Activated B cell treated with CpG ODN at 0.5 μM for 24 hours (primary cell): ENCODE results near the gene EVI5. TPM values are rescaled to one million over a fixed set of nuclear protein-coding genes. Genes with fewer than 3 reads are reported as not detected.

Source experiments
- ATAC-seq: fragments of 200-7000 bp; cut with Tn5 transposase; one replicate; pipeline ENCODE4 v1.10.0; 2021; ENCODE audit warnings: low read depth, mild to moderate bottlenecking, moderate library complexity
- CTCF ChIA-PET: fragments of 350-600 bp; sonication (Branson Sonifier 250); formaldehyde crosslinking; loops from one replicate; lab custom pipeline; 2021; ENCODE audit warnings: antibody characterized with exemption; lab: Charles Lee
- POLR2A ChIA-PET: fragments of 350-600 bp; sonication (Branson Sonifier 250); formaldehyde crosslinking; loops from one replicate; lab custom pipeline; 2021; ENCODE audit warnings: antibody characterized with exemption; lab: Charles Lee
- DNase-seq: peaks from one replicate; pipeline ENCODE4 v3.0.0; 2022
- H3K27ac Mint-ChIP-seq: one replicate; pipeline ENCODE4 v1.8.0; 2020; ENCODE audit warnings: mixed read lengths
- H3K27me3 Mint-ChIP-seq: one replicate; pipeline ENCODE4 v1.8.0; 2021; ENCODE audit warnings: mixed read lengths
- H3K36me3 Mint-ChIP-seq: one replicate; pipeline ENCODE4 v1.8.0; 2021; ENCODE audit warnings: low read depth, mixed read lengths
- H3K4me1 Mint-ChIP-seq: one replicate; pipeline ENCODE4 v1.8.0; 2021; ENCODE audit warnings: mixed read lengths
- H3K4me3 Mint-ChIP-seq: one replicate; pipeline ENCODE4 v1.8.0; 2020; ENCODE audit warnings: mild to moderate bottlenecking, mixed read lengths
- H3K9me3 Mint-ChIP-seq: one replicate; pipeline ENCODE4 v1.8.0; 2020; ENCODE audit warnings: mixed read lengths
- intact Hi-C: fragments of 100-400 bp; cut with micrococcal nuclease; formaldehyde crosslinking; loops from one replicate; pipeline ENCODE4 v1.15.1; 2024
- total RNA-seq: library from RNA; stranded (reverse); gene quantifications from 2 replicates; pipeline ENCODE4 v1.2.3, GENCODE V29; 2022
- TF ChIP-seq, protein P1 (sequence below): fragments of 200-600 bp; IDR thresholded peaks from one replicate; pipeline ENCODE4 v1.8.0; 2022; ENCODE audit warnings: antibody characterized with exemption, mild to moderate bottlenecking

EVI5 gene
- total RNA-seq, 1 donor from 2014 or later = 27.4 TPM

DNA sequence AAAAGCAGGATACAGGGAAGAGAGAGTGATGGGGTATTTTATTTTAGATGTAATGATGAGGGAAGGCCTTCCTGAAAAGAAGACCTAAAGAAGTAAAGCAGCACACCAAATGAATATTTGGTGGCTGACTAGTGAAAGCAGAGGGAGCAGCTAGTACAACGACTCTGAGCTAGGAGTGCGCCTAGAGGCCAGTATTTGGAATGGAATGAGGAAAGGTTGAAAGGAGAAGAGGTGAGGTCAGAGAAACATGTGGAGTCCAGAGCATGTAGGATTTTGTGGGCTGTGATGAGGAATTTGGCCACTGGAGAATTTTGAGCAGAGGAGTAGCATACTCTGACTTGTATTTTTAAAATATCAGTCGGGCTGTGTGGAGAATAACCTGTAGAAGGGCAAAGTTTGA lies 35.1 kb upstream of the EVI5 start:
- Mint-ChIP-seq H3K27ac (no peak overlapping the region), H3K4me1 (peaks cover 2% of the 10 kb centered on the region), H3K27me3 (peaks cover 1% of the 10 kb centered on the region), H3K4me3 (no peak overlapping the region), H3K9me3 (no peaks in the 10 kb centered on the region), H3K36me3 (no peaks in the 10 kb centered on the region)
- TF ChIP-seq, protein P1, sequence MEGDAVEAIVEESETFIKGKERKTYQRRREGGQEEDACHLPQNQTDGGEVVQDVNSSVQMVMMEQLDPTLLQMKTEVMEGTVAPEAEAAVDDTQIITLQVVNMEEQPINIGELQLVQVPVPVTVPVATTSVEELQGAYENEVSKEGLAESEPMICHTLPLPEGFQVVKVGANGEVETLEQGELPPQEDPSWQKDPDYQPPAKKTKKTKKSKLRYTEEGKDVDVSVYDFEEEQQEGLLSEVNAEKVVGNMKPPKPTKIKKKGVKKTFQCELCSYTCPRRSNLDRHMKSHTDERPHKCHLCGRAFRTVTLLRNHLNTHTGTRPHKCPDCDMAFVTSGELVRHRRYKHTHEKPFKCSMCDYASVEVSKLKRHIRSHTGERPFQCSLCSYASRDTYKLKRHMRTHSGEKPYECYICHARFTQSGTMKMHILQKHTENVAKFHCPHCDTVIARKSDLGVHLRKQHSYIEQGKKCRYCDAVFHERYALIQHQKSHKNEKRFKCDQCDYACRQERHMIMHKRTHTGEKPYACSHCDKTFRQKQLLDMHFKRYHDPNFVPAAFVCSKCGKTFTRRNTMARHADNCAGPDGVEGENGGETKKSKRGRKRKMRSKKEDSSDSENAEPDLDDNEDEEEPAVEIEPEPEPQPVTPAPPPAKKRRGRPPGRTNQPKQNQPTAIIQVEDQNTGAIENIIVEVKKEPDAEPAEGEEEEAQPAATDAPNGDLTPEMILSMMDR = no peak
- intact Hi-C loops = no loop called here
- ChIA-PET CTCF (interaction anchor here (1.3 to 3.2 kb wide), 3 partner anchors 29 to 510 kb away, joined by 3 to 14 read pairs (median 3); no protein-coding TSS in a partner anchor), POLR2A (interaction anchor here (1.1 kb wide), 2 partner anchors 12 to 253 kb away, joined by 3 to 7 read pairs; partner anchors contain the start of gene RPL5)
- ATAC-seq (no peak), DNase-seq (no peak)

DNA sequence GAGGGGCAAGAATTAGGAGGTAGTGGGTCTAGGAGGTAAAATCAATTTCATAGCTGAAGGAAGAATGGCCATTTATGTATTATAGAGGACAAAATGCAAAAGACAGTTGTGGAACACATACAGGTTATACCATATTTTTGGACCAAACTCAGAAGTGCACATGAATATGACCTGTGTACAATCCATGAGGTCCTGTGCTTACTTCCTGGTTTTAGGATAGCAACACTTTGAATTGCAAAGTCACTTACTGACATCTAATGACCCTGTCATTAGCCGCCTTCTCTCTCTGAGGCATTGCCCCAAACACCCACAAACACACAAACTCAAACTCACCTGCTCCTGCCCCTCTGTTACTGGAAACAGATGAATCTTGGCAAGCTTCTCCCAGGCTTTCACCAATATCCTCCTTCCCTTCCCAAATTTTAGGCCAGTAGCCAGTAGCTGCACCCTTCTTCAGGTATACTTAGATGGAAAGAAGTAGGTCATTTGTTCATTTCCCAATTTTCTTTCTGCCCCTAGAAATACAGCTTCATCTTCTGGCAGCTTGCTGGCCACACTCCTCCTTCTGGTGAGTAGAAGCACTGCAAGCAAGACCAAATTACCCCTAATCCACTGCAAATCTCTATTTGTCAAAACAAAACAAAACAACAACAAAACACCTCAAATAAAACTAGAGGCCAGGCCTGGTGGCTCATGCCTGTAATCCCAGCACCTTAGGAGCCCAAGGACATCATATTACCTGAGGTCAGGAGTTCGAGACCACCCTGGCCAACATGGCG lies 33.3 kb upstream of the EVI5 start:
- H3K27ac Mint-ChIP-seq = no peak overlapping the region
- TF ChIP-seq, protein P1 = no peak
- H3K9me3 Mint-ChIP-seq = no peaks in the 10 kb centered on the region
- POLR2A ChIA-PET = interaction anchor here (1.4 kb wide), 1 partner anchor 69 kb away, joined by 4 read pairs; no protein-coding TSS in a partner anchor
- H3K36me3 Mint-ChIP-seq = no peaks in the 10 kb centered on the region
- ATAC-seq = peak; percentile 61
- H3K27me3 Mint-ChIP-seq = peaks cover 1% of the 10 kb centered on the region
- no peak for DNase-seq
- peaks cover 2% of the 10 kb centered on the region for H3K4me1 Mint-ChIP-seq
- CTCF ChIA-PET = interaction anchor here (0.6 to 4.5 kb wide), 21 partner anchors 11 to 827 kb away, joined by 3 to 92 read pairs (median 4); partner anchors contain the start of genes EVI5 and RPL5
- intact Hi-C loops = loop anchor here (1.0 to 2.0 kb wide), 4 partner anchors 33 to 821 kb away; partner anchors contain the start of gene EVI5
- no peak overlapping the region for H3K4me3 Mint-ChIP-seq

DNA sequence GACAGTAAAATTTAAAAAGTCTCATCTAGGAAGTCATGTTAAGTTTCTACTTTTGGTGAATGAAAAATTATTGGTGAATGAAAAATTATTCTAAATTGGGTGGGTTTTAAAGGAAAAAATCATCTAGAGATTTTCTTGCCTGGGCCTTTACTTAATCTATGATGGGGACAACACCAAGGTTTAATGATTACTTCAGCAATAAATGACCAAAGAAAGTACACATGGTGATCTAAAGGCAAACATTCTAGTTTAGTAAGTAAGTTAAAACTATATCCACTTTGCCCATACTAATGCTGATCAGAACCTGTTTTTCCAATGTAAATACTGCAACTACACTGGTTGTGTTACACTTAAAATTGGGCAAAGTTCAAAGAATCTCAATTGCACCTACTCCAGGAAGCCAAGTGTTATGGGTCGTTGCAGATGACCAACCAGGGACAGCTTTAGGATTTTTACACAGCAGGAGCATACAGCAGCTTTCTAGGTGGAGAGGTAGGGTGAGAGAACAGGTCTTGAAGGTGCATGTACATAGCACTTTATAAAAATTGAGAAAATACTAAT lies 32.3 kb upstream of the EVI5 start:
- intact Hi-C loops = no loop called here
- Mint-ChIP-seq H3K27ac (no peak overlapping the region), H3K36me3 (no peaks in the 10 kb centered on the region), H3K4me1 (peaks cover 2% of the 10 kb centered on the region), H3K9me3 (no peaks in the 10 kb centered on the region), H3K27me3 (peaks cover 1% of the 10 kb centered on the region), H3K4me3 (no peak overlapping the region)
- DNase-seq (no peak), ATAC-seq (no peak)
- TF ChIP-seq, protein P1 = no peak
- ChIA-PET POLR2A (no interaction called here), CTCF (interaction anchor here (1.1 to 4.5 kb wide), 11 partner anchors 15 to 826 kb away, joined by 3 to 92 read pairs (median 5); partner anchors contain the start of genes EVI5 and RPL5)

DNA sequence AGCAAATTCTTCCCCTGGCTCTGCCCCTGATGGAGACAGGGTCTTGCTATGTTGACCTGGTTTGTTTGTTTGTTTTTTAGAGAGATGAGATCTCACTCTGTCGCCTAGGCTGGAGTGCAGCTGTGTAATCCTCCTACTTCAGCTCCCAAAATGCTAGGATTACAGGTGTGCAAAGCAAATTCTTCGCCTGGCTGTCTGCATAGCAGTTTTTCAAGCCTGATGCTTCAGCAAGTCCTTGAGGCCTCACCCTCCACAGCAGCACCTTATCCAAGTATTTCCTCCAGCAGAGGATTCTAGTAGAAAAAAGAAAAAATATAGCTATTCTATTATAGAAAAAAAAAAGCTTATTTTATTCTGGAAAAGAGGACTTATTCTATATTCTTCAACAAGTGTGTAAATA lies 31.8 kb upstream of the EVI5 start:
- Mint-ChIP-seq H3K36me3 (no peaks in the 10 kb centered on the region), H3K9me3 (no peaks in the 10 kb centered on the region), H3K27me3 (peaks cover 1% of the 10 kb centered on the region), H3K27ac (no peak overlapping the region), H3K4me3 (no peak overlapping the region), H3K4me1 (peaks cover 2% of the 10 kb centered on the region)
- ATAC-seq = no peak
- CTCF ChIA-PET = interaction anchor here (1.0 to 4.5 kb wide), 9 partner anchors 15 to 826 kb away, joined by 3 to 92 read pairs (median 4); partner anchors contain the start of genes EVI5 and RPL5
- TF ChIP-seq, protein P1 = no peak
- POLR2A ChIA-PET = interaction anchor here (1.0 kb wide), 1 partner anchor 15 kb away, joined by 3 read pairs; the partner anchor contains the start of gene RPL5
- intact Hi-C loops = no loop called here
- DNase-seq = no peak

DNA sequence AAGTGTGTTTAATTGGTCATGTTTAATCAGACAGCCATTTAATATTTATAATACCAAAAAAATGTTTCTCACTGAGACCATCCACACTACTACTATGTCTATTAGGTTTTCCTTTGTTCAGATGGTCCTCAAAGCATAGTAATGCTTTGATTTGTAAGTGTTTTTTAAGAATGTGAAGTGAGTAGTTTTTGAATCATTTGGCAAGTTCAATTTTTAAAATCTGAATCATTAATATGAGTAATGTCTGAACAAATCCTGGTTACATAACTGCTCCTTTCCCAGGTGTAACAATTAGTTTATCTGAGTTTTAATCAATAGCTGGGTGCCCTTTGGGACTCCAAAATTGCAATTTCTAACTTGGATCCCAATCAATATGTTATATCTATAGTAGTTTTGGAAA lies 23.5 kb upstream of the EVI5 start:
- H3K4me1 Mint-ChIP-seq = peaks cover 8% of the 10 kb centered on the region
- TF ChIP-seq, protein P1 = no peak
- ATAC-seq (no peak), DNase-seq (no peak)
- POLR2A ChIA-PET = no interaction called here
- H3K27me3 Mint-ChIP-seq = no peaks in the 10 kb centered on the region
- intact Hi-C loops = no loop called here
- no peak overlapping the region for H3K4me3 Mint-ChIP-seq
- H3K27ac Mint-ChIP-seq = no peak overlapping the region
- no peaks in the 10 kb centered on the region for H3K36me3 Mint-ChIP-seq
- CTCF ChIA-PET = no interaction called here
- no peaks in the 10 kb centered on the region for H3K9me3 Mint-ChIP-seq
